Transverse colon (tissue), 4 donors: Measurements from ENCODE around the gene HJURP.

ENCODE experiments used
- CTCF ChIP-seq, 5 experiments: fragments of 200-600 bp in 3 of 5; fragments of 450-650 bp in 2 of 5; sonication (generic) in 3 of 5; IDR thresholded peaks; 1 replicate in 2 of 5; 2 replicates in 3 of 5; pipeline ENCODE4 v1.5.1; 2016 to 2017; ENCODE audit warnings: antibody characterized with exemption in 5 of 5, inconsistent platforms in 3 of 5, mild to moderate bottlenecking in 2 of 5, moderate library complexity in 1 of 5
- EP300 ChIP-seq: sonication (generic); formaldehyde crosslinking; IDR thresholded peaks from one replicate; pipeline ENCODE4 v1.6.1; 2017; ENCODE audit warnings: antibody characterized with exemption, low read depth
- POLR2A ChIP-seq: fragments of 450-650 bp; IDR thresholded peaks from one replicate; pipeline ENCODE4 v1.6.1; 2016; ENCODE audit warnings: antibody characterized with exemption, mild to moderate bottlenecking, moderate library complexity
- POLR2AphosphoS5 ChIP-seq, 3 donors: sonication (generic); formaldehyde crosslinking; IDR thresholded peaks; one replicate each; pipeline ENCODE4 v1.6.1; 2016; ENCODE audit warnings: antibody characterized with exemption in 3 of 3

DNA sequence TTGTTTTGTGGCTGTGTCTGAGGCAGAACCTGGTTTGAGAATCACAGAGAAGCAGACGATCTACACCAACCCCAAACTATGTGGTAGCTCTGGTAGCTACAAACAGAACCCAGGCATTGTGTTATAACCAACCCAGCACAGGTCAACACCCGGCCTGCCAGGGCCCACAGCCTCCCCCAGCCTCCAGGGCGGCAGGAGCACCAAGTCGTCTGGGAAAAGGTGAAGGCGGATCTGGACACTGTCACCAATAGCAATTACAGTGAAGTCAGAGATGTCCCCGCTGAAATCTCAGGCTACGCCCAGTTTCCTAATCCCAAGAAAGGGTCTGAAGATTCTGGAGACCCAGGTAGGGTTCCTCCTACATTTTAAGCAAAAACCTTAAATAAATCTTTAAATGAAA is 3.6 kb downstream of the HJURP start:
- no peak for TF ChIP-seq POLR2A
- no peak for TF ChIP-seq EP300
- no peak for TF ChIP-seq POLR2AphosphoS5 (IDR thresholded peaks at IDR 0.05)
- TF ChIP-seq CTCF (IDR thresholded peaks at IDR 0.05): no peak
